MCF 10A (cell line): ENCODE measurements around the gene RBM20. TPM values are rescaled to one million over a fixed set of nuclear protein-coding genes. Genes with fewer than 3 reads are reported as not detected.

Source experiments
- BruUV-seq: library from RNA; stranded (reverse); fragments of 400-500 nt; replicated peaks from 2 replicates; lab custom pipeline; 2021; lab: Mats Ljungman, UMichigan
- CTCF ChIA-PET: fragments of 300-600 bp; sonication (Branson Sonifier 250); formaldehyde crosslinking; extraction: SDS; loops from one replicate; lab custom pipeline; 2021; ENCODE audit warnings: antibody characterized with exemption, inconsistent platforms; lab: Yijun Ruan, JAX
- POLR2A ChIA-PET: fragments of 300-600, 350-650 bp; sonication (Branson Sonifier 250); formaldehyde crosslinking; extraction: SDS; loops from one replicate; lab custom pipeline; 2020; ENCODE audit warnings: antibody characterized with exemption, inconsistent platforms; lab: Yijun Ruan, JAX
- DNase-seq: peaks from one replicate; pipeline ENCODE4 v3.0.0-alpha.2; 2018; ENCODE audit not compliant: unreplicated experiment
- H3K27ac Mint-ChIP-seq: one replicate; pipeline ENCODE4 v1.8.0; 2022; ENCODE audit warnings: mild to moderate bottlenecking, low read depth, mixed read lengths; ENCODE audit not compliant: unreplicated experiment
- H3K27me3 Mint-ChIP-seq: one replicate; pipeline ENCODE4 v1.8.0; 2022; ENCODE audit warnings: mixed read lengths; ENCODE audit not compliant: insufficient read depth, unreplicated experiment
- H3K36me3 Mint-ChIP-seq: one replicate; pipeline ENCODE4 v1.8.0; 2022; ENCODE audit warnings: mild to moderate bottlenecking, moderate library complexity, mixed read lengths; ENCODE audit not compliant: insufficient read depth, unreplicated experiment
- H3K4me1 Mint-ChIP-seq: one replicate; pipeline ENCODE4 v1.8.0; 2022; ENCODE audit warnings: mixed read lengths; ENCODE audit not compliant: insufficient read depth, unreplicated experiment
- H3K4me3 Mint-ChIP-seq: one replicate; pipeline ENCODE4 v1.8.0; 2022; ENCODE audit warnings: mild to moderate bottlenecking, moderate library complexity, mixed read lengths; ENCODE audit not compliant: unreplicated experiment
- H3K9me3 Mint-ChIP-seq: one replicate; pipeline ENCODE4 v1.8.0; 2022; ENCODE audit warnings: mixed read lengths; ENCODE audit not compliant: unreplicated experiment
- intact Hi-C: fragments of 100-400 bp; cut with micrococcal nuclease; formaldehyde crosslinking; loops from 2 replicates; pipeline ENCODE4 v1.14.1; 2022
- total RNA-seq: library from RNA; stranded (reverse); gene quantifications from 2 replicates; pipeline ENCODE4 v1.2.3, GENCODE V29; 2022
- TF ChIP-seq, protein P1 (sequence below): fragments of 200-600 bp; IDR thresholded peaks from one replicate; pipeline ENCODE4 v1.8.0; 2022; ENCODE audit warnings: antibody characterized with exemption, mild to moderate bottlenecking; ENCODE audit not compliant: unreplicated experiment

RBM20 gene
- total RNA-seq, 1 experiment from 2014 or later, result not detected

DNA sequence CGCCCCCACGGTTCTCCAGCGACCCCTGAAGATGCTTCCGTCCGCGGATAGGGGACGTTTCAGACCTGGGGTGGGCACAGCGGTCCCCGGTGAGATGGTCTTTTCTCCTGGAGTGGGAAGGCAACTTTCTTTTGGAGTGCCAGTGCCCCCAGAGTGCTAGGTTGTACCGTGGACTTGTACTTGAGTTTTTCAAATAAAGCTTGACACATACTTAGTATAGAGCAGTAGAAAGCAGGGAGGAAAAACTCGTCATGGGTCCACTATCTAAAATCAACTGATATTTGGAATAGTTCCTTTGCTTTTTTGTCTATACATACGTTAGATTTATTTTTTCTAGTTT lies 28.4 kb downstream of the RBM20 start:
- no TSS peak for BruUV-seq
- H3K36me3 Mint-ChIP-seq, result no peaks in the 10 kb centered on the region
- peak overlapping the region; percentile 75 for H3K4me3 Mint-ChIP-seq
- no peaks in the 10 kb centered on the region for H3K9me3 Mint-ChIP-seq
- H3K27ac Mint-ChIP-seq, result peak overlapping the region; percentile 80
- no peaks in the 10 kb centered on the region for H3K4me1 Mint-ChIP-seq
- CTCF ChIA-PET, result interaction anchor here (0.5 to 4.7 kb wide), 38 partner anchors 8 to 636 kb away, joined by 3 to 33 read pairs (median 5); partner anchors contain the start of gene PDCD4
- H3K27me3 Mint-ChIP-seq, result no peaks in the 10 kb centered on the region
- intact Hi-C loops, result loop anchor here (2.0 kb wide), 1 partner anchor 62 kb away; no protein-coding TSS in a partner anchor
- TF ChIP-seq, protein P1, sequence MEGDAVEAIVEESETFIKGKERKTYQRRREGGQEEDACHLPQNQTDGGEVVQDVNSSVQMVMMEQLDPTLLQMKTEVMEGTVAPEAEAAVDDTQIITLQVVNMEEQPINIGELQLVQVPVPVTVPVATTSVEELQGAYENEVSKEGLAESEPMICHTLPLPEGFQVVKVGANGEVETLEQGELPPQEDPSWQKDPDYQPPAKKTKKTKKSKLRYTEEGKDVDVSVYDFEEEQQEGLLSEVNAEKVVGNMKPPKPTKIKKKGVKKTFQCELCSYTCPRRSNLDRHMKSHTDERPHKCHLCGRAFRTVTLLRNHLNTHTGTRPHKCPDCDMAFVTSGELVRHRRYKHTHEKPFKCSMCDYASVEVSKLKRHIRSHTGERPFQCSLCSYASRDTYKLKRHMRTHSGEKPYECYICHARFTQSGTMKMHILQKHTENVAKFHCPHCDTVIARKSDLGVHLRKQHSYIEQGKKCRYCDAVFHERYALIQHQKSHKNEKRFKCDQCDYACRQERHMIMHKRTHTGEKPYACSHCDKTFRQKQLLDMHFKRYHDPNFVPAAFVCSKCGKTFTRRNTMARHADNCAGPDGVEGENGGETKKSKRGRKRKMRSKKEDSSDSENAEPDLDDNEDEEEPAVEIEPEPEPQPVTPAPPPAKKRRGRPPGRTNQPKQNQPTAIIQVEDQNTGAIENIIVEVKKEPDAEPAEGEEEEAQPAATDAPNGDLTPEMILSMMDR, result no peak
- no peak for DNase-seq
- POLR2A ChIA-PET, result interaction anchor here (0.6 to 3.8 kb wide), 15 partner anchors 7 to 367 kb away, joined by 3 to 17 read pairs (median 4); partner anchors contain the start of gene SMNDC1

DNA sequence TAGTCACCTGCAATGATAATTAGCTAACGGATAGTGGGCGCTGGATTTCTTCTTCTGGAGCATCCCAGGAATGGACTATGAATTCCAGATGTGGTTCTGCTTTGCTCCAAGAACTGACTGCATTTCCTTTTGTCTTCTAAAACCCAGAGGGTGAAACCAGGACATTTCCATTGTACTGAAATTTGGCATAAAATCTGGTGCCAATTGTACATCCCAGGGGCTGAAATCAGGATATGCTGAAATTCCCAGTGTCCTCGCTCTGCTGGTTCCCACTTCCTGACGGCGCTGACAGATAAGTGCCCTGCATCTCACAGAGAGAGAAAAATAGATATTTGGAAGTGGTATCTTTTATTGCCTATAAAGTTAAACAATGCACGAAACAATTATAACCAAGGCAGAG lies 31.9 kb downstream of the RBM20 start:
- POLR2A ChIA-PET, result interaction anchor here (0.6 to 3.8 kb wide), 2 partner anchors 11 to 56 kb away, joined by 4 to 14 read pairs; no protein-coding TSS in a partner anchor
- TF ChIP-seq, protein P1, result no peak
- H3K36me3 Mint-ChIP-seq, result no peaks in the 10 kb centered on the region
- CTCF ChIA-PET, result no interaction called here
- intact Hi-C loops, result no loop called here
- no peaks in the 10 kb centered on the region for H3K9me3 Mint-ChIP-seq
- H3K27me3 Mint-ChIP-seq, result no peaks in the 10 kb centered on the region
- peaks cover 7% of the 10 kb centered on the region for H3K4me1 Mint-ChIP-seq
- no peak overlapping the region for H3K4me3 Mint-ChIP-seq
- H3K27ac Mint-ChIP-seq, result no peak overlapping the region
- DNase-seq, result no peak
- no TSS peak for BruUV-seq

DNA sequence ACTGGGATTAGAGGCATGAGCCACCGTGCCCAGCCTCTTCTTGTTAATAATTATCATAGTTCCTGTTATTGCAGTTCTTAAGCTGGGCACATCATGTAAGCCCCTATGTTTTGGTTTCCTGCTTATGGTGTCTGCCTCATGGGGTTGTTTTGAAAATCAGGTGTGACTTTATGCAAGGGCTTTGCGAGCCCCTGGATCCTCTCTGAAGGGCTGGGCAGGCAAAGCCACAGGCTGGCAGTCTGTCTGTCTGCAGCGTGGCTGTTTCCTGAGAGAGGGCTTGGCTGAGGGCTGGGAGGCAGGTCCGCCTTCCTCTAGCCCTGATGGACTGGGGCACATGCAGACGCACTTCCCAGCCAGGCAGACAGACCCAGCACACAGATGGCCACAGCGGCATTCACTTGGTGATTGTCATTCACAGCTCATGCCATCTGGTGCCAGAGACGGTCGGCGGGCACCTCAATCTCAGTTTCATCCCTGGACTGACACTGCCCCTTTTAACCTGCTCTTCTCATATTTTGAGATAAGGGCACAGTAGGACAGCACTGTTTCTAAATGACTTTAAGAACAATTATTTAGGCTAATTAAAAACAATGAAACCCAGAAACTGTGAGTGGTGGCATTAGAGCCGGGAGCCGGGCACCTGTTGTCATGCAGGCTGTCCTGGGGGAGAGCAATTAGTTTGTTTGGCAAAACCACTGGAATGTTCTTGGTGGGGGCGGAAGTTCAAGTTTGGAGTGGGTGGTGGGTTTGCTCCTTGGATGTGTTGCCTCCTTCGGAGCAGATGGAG lies 35.5 kb downstream of the RBM20 start:
- no peak overlapping the region for H3K4me3 Mint-ChIP-seq
- peak overlapping the region; percentile 54 for H3K27ac Mint-ChIP-seq
- no TSS peak for BruUV-seq
- CTCF ChIA-PET, result interaction anchor here (0.5 to 2.2 kb wide), 2 partner anchors 8 to 111 kb away, joined by 3 to 14 read pairs; no protein-coding TSS in a partner anchor
- no peaks in the 10 kb centered on the region for H3K9me3 Mint-ChIP-seq
- POLR2A ChIA-PET, result no interaction called here
- no peaks in the 10 kb centered on the region for H3K27me3 Mint-ChIP-seq
- peaks cover 7% of the 10 kb centered on the region for H3K4me1 Mint-ChIP-seq
- intact Hi-C loops, result loop anchor here (2.0 kb wide), 1 partner anchor 69 kb away; no protein-coding TSS in a partner anchor
- TF ChIP-seq, protein P1, result no peak
- no peaks in the 10 kb centered on the region for H3K36me3 Mint-ChIP-seq
- no peak for DNase-seq

DNA sequence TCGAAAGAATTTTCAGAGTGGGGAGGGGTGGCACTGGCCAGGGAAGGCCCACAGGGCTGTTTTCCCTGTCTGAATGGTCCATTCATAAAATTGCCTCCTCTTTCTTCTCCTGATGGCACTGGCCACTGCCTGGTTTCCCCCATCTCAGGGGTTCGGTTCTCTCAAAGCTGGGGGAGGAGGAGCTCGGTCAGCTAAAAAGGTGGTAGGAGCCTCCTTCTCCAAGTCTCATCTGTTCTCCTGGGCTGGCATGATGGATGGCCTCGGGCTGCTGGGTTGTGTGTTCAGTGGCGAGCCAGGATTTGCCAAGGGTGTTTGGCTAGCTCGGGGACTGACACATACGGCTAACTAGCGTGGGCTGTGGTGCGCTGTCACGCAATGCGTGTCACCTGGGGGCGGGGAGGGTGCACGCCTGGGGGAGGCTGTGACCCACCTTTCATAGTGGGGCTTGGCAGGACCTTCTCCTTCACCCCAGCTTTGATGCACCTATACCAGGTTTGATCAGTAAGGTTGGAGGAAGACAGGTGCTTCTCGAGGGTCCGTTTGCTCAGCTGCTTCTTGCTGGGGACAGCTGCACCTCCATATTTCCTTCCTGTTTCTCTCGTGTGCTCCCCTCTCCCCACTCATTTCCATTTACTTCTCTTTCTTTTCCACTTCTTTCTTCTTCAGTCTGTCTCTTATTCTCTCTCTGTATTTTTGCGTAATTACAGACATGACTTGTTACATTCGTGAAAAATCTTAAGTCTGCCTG lies 36.3 kb downstream of the RBM20 start:
- intact Hi-C loops, result loop anchor here (2.0 kb wide), 1 partner anchor 70 kb away; no protein-coding TSS in a partner anchor
- Mint-ChIP-seq H3K27me3 (no peaks in the 10 kb centered on the region), H3K4me1 (peaks cover 7% of the 10 kb centered on the region), H3K36me3 (no peaks in the 10 kb centered on the region), H3K4me3 (no peak overlapping the region), H3K9me3 (no peaks in the 10 kb centered on the region), H3K27ac (peak overlapping the region; percentile 54)
- POLR2A ChIA-PET, result no interaction called here
- BruUV-seq, result no TSS peak
- TF ChIP-seq, protein P1, result no peak
- CTCF ChIA-PET, result interaction anchor here (0.5 to 2.2 kb wide), 2 partner anchors 8 to 112 kb away, joined by 3 to 14 read pairs; no protein-coding TSS in a partner anchor
- no peak for DNase-seq
